H1 (cell line): ENCODE measurements around the gene CASP1. TPM values are rescaled to one million over a fixed set of nuclear protein-coding genes. Genes with fewer than 3 reads are reported as not detected.

ENCODE experiments used
- CTCF ChIA-PET: fragments of 300-600 bp; sonication (Branson Sonifier 250); formaldehyde crosslinking; loops from one replicate; lab custom pipeline; 2021; ENCODE audit not compliant: partially characterized antibody; lab: Charles Lee
- POLR2A ChIA-PET: fragments of 300-600 bp; sonication (Branson Sonifier 250); formaldehyde crosslinking; loops from one replicate; lab custom pipeline; 2021; ENCODE audit warnings: inconsistent platforms; ENCODE audit not compliant: partially characterized antibody; lab: Charles Lee
- DNase-seq, 2 experiments: peaks; one replicate each; pipeline versions ENCODE4 v3.0.0 to v3.0.0-alpha.2; 2010 to 2022; ENCODE audit warnings: low spot score in 2 of 2, low read depth in 1 of 2, mixed read lengths in 1 of 2
- FAIRE-seq: peaks from 2 replicates; lab custom pipeline; 2011; peaks lifted over from hg19 to GRCh38; lab: Jason Lieb, UNC
- H2AFZ ChIP-seq: 2 replicates; pipeline ENCODE4 v1.8.1; 2012; ENCODE audit warnings: low read length, inconsistent platforms
- H2AK5ac ChIP-seq: 2 replicates; pipeline ENCODE4 v1.6.1; 2013; ENCODE audit warnings: low read depth, low read length
- H2BK120ac ChIP-seq: replicated peaks from 2 replicates; pipeline ENCODE3; 2013; ENCODE audit warnings: low read depth, low read length, inconsistent platforms
- H2BK12ac ChIP-seq: 2 replicates; pipeline ENCODE4 v1.6.1; 2013; ENCODE audit warnings: low read depth, low read length
- H2BK15ac ChIP-seq: 2 replicates; pipeline ENCODE4 v1.6.1; 2013; ENCODE audit warnings: low read length
- H2BK20ac ChIP-seq: 2 replicates; pipeline ENCODE4 v1.6.1; 2013; ENCODE audit warnings: low read length
- H2BK5ac ChIP-seq: 2 replicates; pipeline ENCODE4 v1.6.1; 2013; ENCODE audit warnings: low read depth, low read length
- H3K14ac ChIP-seq: 2 replicates; pipeline ENCODE4 v1.6.1; 2013; ENCODE audit warnings: inconsistent platforms; ENCODE audit not compliant: insufficient read length
- H3K18ac ChIP-seq: 2 replicates; pipeline ENCODE4 v1.6.1; 2013; ENCODE audit warnings: low read length; ENCODE audit errors: extremely low read depth
- H3K23ac ChIP-seq: 2 replicates; pipeline ENCODE4 v1.6.1; 2013; ENCODE audit warnings: inconsistent platforms; ENCODE audit not compliant: insufficient read length
- H3K23me2 ChIP-seq: 2 replicates; pipeline ENCODE4 v1.6.1; 2013; ENCODE audit warnings: low read depth, low read length
- H3K27ac ChIP-seq: 2 replicates; pipeline ENCODE4 v1.6.1; 2011; ENCODE audit warnings: low read depth, low read length, inconsistent platforms
- H3K27me3 ChIP-seq, 4 experiments: replicated peaks in 1 of 4; 1 replicate in 1 of 4; 2 replicates in 3 of 4; pipeline versions ENCODE4 v1.6.1 to v1.8.1; 2011 to 2013; ENCODE audit warnings: low read length in 3 of 4, mild to moderate bottlenecking in 3 of 4, inconsistent platforms in 2 of 4, mixed read lengths in 2 of 4, moderate library complexity in 1 of 4; ENCODE audit not compliant: control insufficient read depth in 3 of 4, insufficient read depth in 3 of 4; ENCODE audit errors: extremely low read depth in 1 of 4
- H3K36me3 ChIP-seq, 4 experiments: 2 replicates each; pipeline versions ENCODE4 v1.6.1 to v1.8.1; 2011 to 2013; ENCODE audit warnings: mild to moderate bottlenecking in 4 of 4, low read length in 3 of 4, moderate library complexity in 2 of 4, control low read depth in 1 of 4, inconsistent platforms in 1 of 4; ENCODE audit not compliant: insufficient read depth in 4 of 4, control insufficient read depth in 2 of 4
- H3K4ac ChIP-seq: replicated peaks from 2 replicates; pipeline ENCODE3; 2013; ENCODE audit warnings: low read length, low read depth, mixed read lengths, inconsistent platforms; ENCODE audit not compliant: insufficient read length
- H3K4me1 ChIP-seq, 4 experiments: replicated peaks in 1 of 4; 1 replicate in 1 of 4; 2 replicates in 3 of 4; pipeline versions ENCODE4 v1.6.1 to v1.8.1; 2011 to 2013; ENCODE audit warnings: low read length in 3 of 4, inconsistent platforms in 2 of 4, mixed read lengths in 1 of 4; ENCODE audit not compliant: insufficient read depth in 4 of 4, control insufficient read depth in 3 of 4
- H3K4me2 ChIP-seq, 2 experiments: 2 replicates each; pipeline versions ENCODE4 v1.6.1 to v1.8.1; 2011 to 2013; ENCODE audit warnings: low read depth in 2 of 2, low read length in 2 of 2, control low read depth in 1 of 2, inconsistent platforms in 1 of 2, mild to moderate bottlenecking in 1 of 2; ENCODE audit not compliant: insufficient read depth in 1 of 2
- H3K4me3 ChIP-seq, 4 experiments: fragments of 200-600, 300-600 bp in 1 of 4; sonication (generic), shearing (Covaris generic), sonication (Bioruptor Twin) in 1 of 4; 2 replicates each; pipeline versions ENCODE4 v1.5.1 to v1.8.1; 2011 to 2016; ENCODE audit warnings: low read length in 4 of 4, low read depth in 3 of 4, control low read depth in 2 of 4, inconsistent platforms in 2 of 4, mild to moderate bottlenecking in 2 of 4, mixed read lengths in 1 of 4, moderate library complexity in 1 of 4; ENCODE audit not compliant: insufficient read depth in 2 of 4; ENCODE audit errors: extremely low read depth in 1 of 4
- H3K56ac ChIP-seq: replicated peaks from 2 replicates; pipeline ENCODE3; 2013; ENCODE audit warnings: low read depth, mild to moderate bottlenecking, mixed read lengths, low read length, inconsistent platforms; ENCODE audit not compliant: insufficient read length
- H3K79me1 ChIP-seq: 2 replicates; pipeline ENCODE4 v1.6.1; 2013; ENCODE audit warnings: low read depth, low read length, control low read depth
- H3K79me2 ChIP-seq, 2 experiments: 2 replicates each; pipeline versions ENCODE4 v1.6.1 to v1.8.1; 2012 to 2013; ENCODE audit warnings: low read length in 2 of 2, mild to moderate bottlenecking in 2 of 2, inconsistent platforms in 1 of 2; ENCODE audit not compliant: insufficient read depth in 2 of 2, control insufficient read depth in 1 of 2
- H3K9ac ChIP-seq, 4 experiments: replicated peaks in 1 of 4; 1 replicate in 1 of 4; 2 replicates in 3 of 4; pipeline versions ENCODE4 v1.6.1 to v1.8.1; 2011 to 2013; ENCODE audit warnings: low read depth in 3 of 4, low read length in 3 of 4, control low read depth in 2 of 4, mild to moderate bottlenecking in 2 of 4, moderate library complexity in 2 of 4, inconsistent platforms in 1 of 4; ENCODE audit errors: extremely low read depth in 1 of 4
- H3K9me3 ChIP-seq, 2 experiments: 2 replicates each; pipeline versions ENCODE4 v1.6.1 to v1.8.1; 2012 to 2013; ENCODE audit warnings: mild to moderate bottlenecking in 2 of 2, moderate library complexity in 2 of 2, control low read depth in 1 of 2, inconsistent platforms in 1 of 2, low read depth in 1 of 2, low read length in 1 of 2, mixed read lengths in 1 of 2; ENCODE audit not compliant: insufficient read depth in 2 of 2
- H4K20me1 ChIP-seq, 2 experiments: replicated peaks in 1 of 2; 2 replicates each; pipeline versions ENCODE3 to v1.8.1; 2011 to 2013; ENCODE audit warnings: inconsistent platforms in 2 of 2, low read length in 2 of 2, mild to moderate bottlenecking in 1 of 2; ENCODE audit not compliant: insufficient read depth in 2 of 2, control insufficient read depth in 1 of 2
- H4K5ac ChIP-seq: 2 replicates; pipeline ENCODE4 v1.6.1; 2013; ENCODE audit warnings: low read length, low read depth, mixed read lengths, inconsistent platforms; ENCODE audit not compliant: insufficient read length
- H4K8ac ChIP-seq: 2 replicates; pipeline ENCODE4 v1.8.0; 2013; ENCODE audit warnings: mild to moderate bottlenecking, moderate library complexity, low read length, inconsistent platforms; ENCODE audit not compliant: insufficient read depth; ENCODE audit errors: extremely low read depth
- H4K91ac ChIP-seq: replicated peaks from 2 replicates; pipeline ENCODE3; 2013; ENCODE audit warnings: low read length, mixed read lengths, inconsistent platforms; ENCODE audit not compliant: insufficient read length
- NANOG ChIP-seq: IDR thresholded peaks from 2 replicates; pipeline ENCODE4 v1.6.1; 2011; ENCODE audit warnings: low read length, low read depth, mild to moderate bottlenecking, inconsistent platforms; ENCODE audit not compliant: insufficient read depth, poor library complexity, severe bottlenecking
- TBP ChIP-seq: IDR thresholded peaks from 2 replicates; pipeline ENCODE4 v1.6.1; 2011; ENCODE audit warnings: low read depth, low read length, improper control_type of control experiment
- WGBS, 2 experiments: shearing (Covaris generic) in 1 of 2; methylation state at CpG; one replicate each; pipeline versions ENCODE4 v1.1.6 to v1.1.7; 2013 to 2015; ENCODE audit warnings: low lambda C conversion rate in 2 of 2, mixed read lengths in 2 of 2, inconsistent platforms in 1 of 2, low coverage in 1 of 2, missing lambda C conversion rate in 1 of 2; ENCODE audit not compliant: insufficient replicate concordance in 2 of 2, insufficient coverage in 1 of 2, insufficient read length in 1 of 2; ENCODE audit errors: extremely low coverage in 1 of 2, missing lambda C conversion rate in 1 of 2; 5-methylcytosine and 5-hydroxymethylcytosine counted together
- polyA plus RNA-seq, 7 experiments: library from polyadenylated mRNA; depleted of rRNA in 3 of 7; stranded (reverse) in 5 of 7; unstranded in 2 of 7; fragments of >200 nt in 5 of 7; fragments of 200-250 nt in 2 of 7; gene quantifications; 1 replicate in 5 of 7; 2 replicates in 1 of 7; 4 replicates in 1 of 7; pipeline versions ENCODE4 v1.2.1 to v1.2.3, GENCODE V29; 2011 to 2013; ENCODE audit warnings: missing spikeins in 2 of 7, mixed read lengths in 2 of 7
- total RNA-seq: library from RNA; stranded (reverse); fragmentation: NEBNext Ultra II Directional; extraction: Animal tissue kit (Norgen Biotek cat#: 25700); gene quantifications from 2 replicates; pipeline ENCODE4 v1.2.1, GENCODE V29; 2021
- TF ChIP-seq, protein P1 (sequence below), 3 experiments: IDR thresholded peaks; 1 replicate in 2 of 3; 2 replicates in 1 of 3; pipeline versions ENCODE4 v1.5.1 to v1.6.1; 2011; ENCODE audit warnings: low read length in 3 of 3, mild to moderate bottlenecking in 3 of 3, inconsistent platforms in 2 of 3, low read depth in 1 of 3, moderate library complexity in 1 of 3; ENCODE audit not compliant: insufficient read depth in 1 of 3; ENCODE audit errors: control extremely low read depth in 1 of 3
- TF ChIP-seq, protein P2 (sequence below): IDR thresholded peaks from 2 replicates; pipeline ENCODE4 v1.6.1; 2012; ENCODE audit warnings: inconsistent platforms

CASP1 gene
- total and polyA plus RNA-seq, 2 of the 8 experiments (the other 6 are each of a cell fraction or from before 2014, with no cell fraction given) = not detected

DNA sequence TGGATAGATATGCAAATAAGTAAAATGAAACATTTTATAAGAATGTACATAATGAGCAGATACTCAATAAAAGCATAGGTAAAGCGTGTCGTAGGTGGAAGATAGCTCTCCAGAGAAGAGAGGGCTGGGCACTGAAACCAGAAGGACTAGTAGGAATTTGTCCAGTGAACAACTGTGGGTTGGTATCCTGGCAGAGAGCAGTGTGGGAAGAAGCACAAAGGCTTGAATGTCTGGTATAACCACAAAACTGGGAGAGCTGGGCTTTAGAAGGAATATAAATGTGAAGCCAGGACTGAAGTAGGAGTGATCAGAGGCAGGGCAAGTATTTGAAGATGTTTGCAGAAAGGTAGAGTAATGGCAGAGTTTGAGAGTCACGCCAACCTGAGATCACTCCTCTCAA, 43.3 kb upstream of the CASP1 start:
- H4K5ac ChIP-seq = no peak overlapping the region
- no peak overlapping the region for H2BK120ac ChIP-seq
- H2BK15ac ChIP-seq = no peak overlapping the region
- no peaks in the 10 kb centered on the region for H3K36me3 ChIP-seq
- peaks cover 0 to 10% (median 3%) of the 10 kb centered on the region in 4 experiments; a peak in 5 of 7 replicates for H3K4me1 ChIP-seq
- no peak overlapping the region for H3K56ac ChIP-seq
- DNase-seq = no peak
- TF ChIP-seq NANOG = no peak
- no peak for TF ChIP-seq TBP
- TF ChIP-seq, protein P1, sequence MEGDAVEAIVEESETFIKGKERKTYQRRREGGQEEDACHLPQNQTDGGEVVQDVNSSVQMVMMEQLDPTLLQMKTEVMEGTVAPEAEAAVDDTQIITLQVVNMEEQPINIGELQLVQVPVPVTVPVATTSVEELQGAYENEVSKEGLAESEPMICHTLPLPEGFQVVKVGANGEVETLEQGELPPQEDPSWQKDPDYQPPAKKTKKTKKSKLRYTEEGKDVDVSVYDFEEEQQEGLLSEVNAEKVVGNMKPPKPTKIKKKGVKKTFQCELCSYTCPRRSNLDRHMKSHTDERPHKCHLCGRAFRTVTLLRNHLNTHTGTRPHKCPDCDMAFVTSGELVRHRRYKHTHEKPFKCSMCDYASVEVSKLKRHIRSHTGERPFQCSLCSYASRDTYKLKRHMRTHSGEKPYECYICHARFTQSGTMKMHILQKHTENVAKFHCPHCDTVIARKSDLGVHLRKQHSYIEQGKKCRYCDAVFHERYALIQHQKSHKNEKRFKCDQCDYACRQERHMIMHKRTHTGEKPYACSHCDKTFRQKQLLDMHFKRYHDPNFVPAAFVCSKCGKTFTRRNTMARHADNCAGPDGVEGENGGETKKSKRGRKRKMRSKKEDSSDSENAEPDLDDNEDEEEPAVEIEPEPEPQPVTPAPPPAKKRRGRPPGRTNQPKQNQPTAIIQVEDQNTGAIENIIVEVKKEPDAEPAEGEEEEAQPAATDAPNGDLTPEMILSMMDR (IDR thresholded peaks at IDR 0.05; ENCODE audit: control extremely low read depth in 1 of 3, insufficient read depth in 1 of 3, low read depth in 1 of 3, low read length in 3 of 3) = no peak
- TF ChIP-seq, protein P2, sequence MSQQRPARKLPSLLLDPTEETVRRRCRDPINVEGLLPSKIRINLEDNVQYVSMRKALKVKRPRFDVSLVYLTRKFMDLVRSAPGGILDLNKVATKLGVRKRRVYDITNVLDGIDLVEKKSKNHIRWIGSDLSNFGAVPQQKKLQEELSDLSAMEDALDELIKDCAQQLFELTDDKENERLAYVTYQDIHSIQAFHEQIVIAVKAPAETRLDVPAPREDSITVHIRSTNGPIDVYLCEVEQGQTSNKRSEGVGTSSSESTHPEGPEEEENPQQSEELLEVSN = no peak
- no peak overlapping the region for H3K4me3 ChIP-seq
- H3K4ac ChIP-seq = no peak overlapping the region
- no peak overlapping the region for H3K14ac ChIP-seq
- H3K18ac ChIP-seq = no peak overlapping the region
- no peak overlapping the region for H4K8ac ChIP-seq
- FAIRE-seq = no peak
- H3K79me2 ChIP-seq = no peaks in the 10 kb centered on the region
- H2AK5ac ChIP-seq = no peak overlapping the region
- no peaks in the 10 kb centered on the region for H3K23me2 ChIP-seq
- no peak overlapping the region for H3K27ac ChIP-seq
- ChIA-PET POLR2A (no interaction called here), CTCF (no interaction called here)
- no peaks in the 10 kb centered on the region for H4K20me1 ChIP-seq
- H2BK12ac ChIP-seq = no peak overlapping the region
- H3K23ac ChIP-seq = no peak overlapping the region
- 98% methylated on average over 3 of the region's 3 CpGs; no CpG with 5 or more reads in 1 of the 2 experiments for WGBS, 2 experiments
- H4K91ac ChIP-seq = no peak overlapping the region
- no peaks in the 10 kb centered on the region for H3K9me3 ChIP-seq
- no peak overlapping the region for H2BK20ac ChIP-seq
- H3K4me2 ChIP-seq = no peak overlapping the region
- H3K9ac ChIP-seq = no peak overlapping the region
- no peaks in the 10 kb centered on the region for H3K27me3 ChIP-seq
- no peaks in the 10 kb centered on the region for H3K79me1 ChIP-seq
- no peak overlapping the region for H2AFZ ChIP-seq
- H2BK5ac ChIP-seq = no peak overlapping the region
